Gastrocnemius medialis (tissue), 4 donors: Measurements from ENCODE around the gene TECTA. TPM values are rescaled to one million over a fixed set of nuclear protein-coding genes. Genes with fewer than 3 reads are reported as not detected.
"Not testable (repeated sequence)": the region's sequence is repeated elsewhere in the genome, so short reads cannot be mapped to it uniquely, and the experiment has no call there.

Source experiments
- ATAC-seq, 2 donors: fragments of 150-250 bp; one replicate each; pipeline ENCODE4 v1.9.1; 2016
- DNase-seq, 2 donors: peaks; one replicate each; pipeline ENCODE4 v3.0.0-alpha.2; 2019
- H3K27ac ChIP-seq, 4 donors: fragments of 200-600 bp; sonication (generic); 1 replicate in 1 of 4; 2 replicates in 3 of 4; pipeline ENCODE4 v1.5.1; 2016 to 2018; ENCODE audit warnings: mild to moderate bottlenecking in 2 of 4, moderate library complexity in 1 of 4
- H3K27me3 ChIP-seq, 3 donors: fragments of 200-600 bp; sonication (generic) in 2 of 3; 1 replicate in 1 of 3; 2 replicates in 2 of 3; pipeline versions ENCODE4 v1.5.1 to v1.6.0; 2016 to 2019; ENCODE audit warnings: mild to moderate bottlenecking in 1 of 3, moderate library complexity in 1 of 3
- H3K36me3 ChIP-seq, 2 donors: fragments of 200-600 bp; sonication (generic) in 1 of 2; one replicate each; pipeline ENCODE4 v1.5.1; 2017 to 2018
- H3K4me1 ChIP-seq, 2 donors: fragments of 200-600 bp; sonication (generic) in 1 of 2; one replicate each; pipeline ENCODE4 v1.5.1; 2016 to 2017; ENCODE audit warnings: mild to moderate bottlenecking in 2 of 2
- H3K4me3 ChIP-seq, 4 donors: fragments of 200-600 bp; sonication (generic) in 3 of 4; 1 replicate in 1 of 4; 2 replicates in 3 of 4; pipeline ENCODE4 v1.5.1; 2016 to 2019; ENCODE audit warnings: mild to moderate bottlenecking in 2 of 4
- H3K9me3 ChIP-seq, 3 donors: fragments of 200-600 bp; sonication (generic) in 2 of 3; 1 replicate in 1 of 3; 2 replicates in 2 of 3; pipeline ENCODE4 v1.5.1; 2016 to 2019
- CTCF ChIP-seq, 5 experiments: fragments of 450-650 bp in 3 of 5; fragments of 200-600 bp in 2 of 5; sonication (generic) in 2 of 5; IDR thresholded peaks in 4 of 5; conservative IDR thresholded peaks in 1 of 5; 1 replicate in 4 of 5; 2 replicates in 1 of 5; pipeline ENCODE4 v1.5.1; 2016 to 2019; ENCODE audit warnings: antibody characterized with exemption in 5 of 5, mild to moderate bottlenecking in 3 of 5, moderate library complexity in 3 of 5
- POLR2A ChIP-seq, 2 donors: fragments of 450-650 bp; IDR thresholded peaks; one replicate each; pipeline ENCODE4 v1.6.1; 2017; ENCODE audit warnings: antibody characterized with exemption in 2 of 2, mild to moderate bottlenecking in 2 of 2, moderate library complexity in 2 of 2
- in situ Hi-C, 4 donors: fragments of 200-750 bp; cut with MboI; loops; one replicate each; pipeline versions ENCODE4 v1.15.0 to v1.8.0; 2017; ENCODE audit warnings: low sequenced_read_pairs in 4 of 4
- intact Hi-C: fragments of 100-400 bp; cut with DNase I; formaldehyde crosslinking; loops from one replicate; pipeline ENCODE4 v1.15.1; 2023; ENCODE audit warnings: low total_unique reads
- total RNA-seq, 4 donors: library from RNA; depleted of rRNA; stranded (reverse); fragments of >200 nt; gene quantifications; one replicate each; pipeline versions ENCODE4 v1.1.0 to v1.2.3, GENCODE V29; 2016

Gene TECTA
- total RNA-seq, 4 donors from 2014 or later: 0.17 to 1.6 (median 0.45) TPM

GRCh38 chr11:121112498-121113455, 11.7 kb downstream of the TECTA start:
- no peaks in the 10 kb centered on the region for H3K9me3 ChIP-seq
- intact Hi-C loops (loop anchor here (1.0 to 10.0 kb wide), 4 partner anchors 160 to 601 kb away; partner anchors contain the start of gene GRIK4), in situ Hi-C loops (loop anchor here in 2 of 4 donors (25.0 kb wide), 1 partner anchor 600 kb away; the partner anchor contains the start of gene GRIK4 (in 2 of the 2))
- H3K36me3 ChIP-seq: no peaks in the 10 kb centered on the region
- no peaks in the 10 kb centered on the region for H3K27me3 ChIP-seq
- no peak overlapping the region for H3K4me3 ChIP-seq
- peaks cover 0 to 3% of the 10 kb centered on the region in 2 donors for H3K4me1 ChIP-seq
- peak; percentile 23 to 60 (median 44) for TF ChIP-seq CTCF (IDR thresholded peaks at IDR 0.05 in 4 of 5, conservative IDR thresholded peaks at IDR 0.05 in 1 of 5)
- no peak for TF ChIP-seq POLR2A (IDR thresholded peaks at IDR 0.05)
- ATAC-seq (peak; percentile 79 to 94), DNase-seq (peak; percentile 27 to 58)
- H3K27ac ChIP-seq: no peak overlapping the region

GRCh38 chr11:121113611-121114010, 12.6 kb downstream of the TECTA start:
- in situ Hi-C loops: loop anchor here in 2 of 4 donors (25.0 kb wide), 1 partner anchor 601 kb away; the partner anchor contains the start of gene GRIK4 (in 2 of the 2)
- H3K9me3 ChIP-seq: no peaks in the 10 kb centered on the region

GRCh38 chr11:121115024-121115423, 14.0 kb downstream of the TECTA start:
- in situ Hi-C loops: loop anchor here in 2 of 4 donors (25.0 kb wide), 1 partner anchor 603 kb away; the partner anchor contains the start of gene GRIK4 (in 2 of the 2)
- not testable (repeated sequence) for ATAC-seq, H3K4me1 ChIP-seq, H3K9me3 ChIP-seq, H3K36me3 ChIP-seq, H3K27ac ChIP-seq, H3K27me3 ChIP-seq, H3K4me3 ChIP-seq, DNase-seq
- intact Hi-C loops: loop anchor here (10.0 kb wide), 1 partner anchor 310 kb away; no protein-coding TSS in a partner anchor

More at GRCh38 chr11:121113611-121114010, 12.6 kb downstream of the TECTA start:
- Histone ChIP-seq H3K36me3 (no peaks in the 10 kb centered on the region), H3K27ac (no peak overlapping the region), H3K4me1 (peaks cover 0 to 3% of the 10 kb centered on the region in 2 donors), H3K4me3 (no peak overlapping the region), H3K27me3 (no peaks in the 10 kb centered on the region)
- TF ChIP-seq CTCF (IDR thresholded peaks at IDR 0.05 in 4 of 5, conservative IDR thresholded peaks at IDR 0.05 in 1 of 5): no peak
- no peak for TF ChIP-seq POLR2A (IDR thresholded peaks at IDR 0.05)
- DNase-seq (no peak), ATAC-seq (no peak)
- intact Hi-C loops: loop anchor here (2.0 to 10.0 kb wide), 3 partner anchors 161 to 309 kb away; no protein-coding TSS in a partner anchor

GRCh38 chr11:121117788-121118187, 16.7 kb downstream of the TECTA start:
- Histone ChIP-seq H3K4me1 (no peaks in the 10 kb centered on the region), H3K27me3 (no peaks in the 10 kb centered on the region), H3K4me3 (no peak overlapping the region), H3K9me3 (peaks cover 0 to 5% (median 0%) of the 10 kb centered on the region in 3 donors), H3K36me3 (no peaks in the 10 kb centered on the region), H3K27ac (no peak overlapping the region)
- in situ Hi-C loops (loop anchor here in 2 of 4 donors (25.0 kb wide), 1 partner anchor 605 kb away; the partner anchor contains the start of gene GRIK4 (in 2 of the 2)), intact Hi-C loops (loop anchor here (10.0 kb wide), 1 partner anchor 313 kb away; no protein-coding TSS in a partner anchor)
- DNase-seq (no peak), ATAC-seq (no peak)
- TF ChIP-seq CTCF (IDR thresholded peaks at IDR 0.05 in 4 of 5, conservative IDR thresholded peaks at IDR 0.05 in 1 of 5) (no peak), POLR2A (IDR thresholded peaks at IDR 0.05) (no peak)
